Measurements from ENCODE around the gene MOGAT1. TPM values are rescaled to one million over a fixed set of nuclear protein-coding genes. Genes with fewer than 3 reads are reported as not detected.

Gene MOGAT1
- total and polyA plus RNA-seq, 9 of the 15 experiments (the other 6 are each of a cell fraction or from before 2014, with no cell fraction given): not detected

DNA sequence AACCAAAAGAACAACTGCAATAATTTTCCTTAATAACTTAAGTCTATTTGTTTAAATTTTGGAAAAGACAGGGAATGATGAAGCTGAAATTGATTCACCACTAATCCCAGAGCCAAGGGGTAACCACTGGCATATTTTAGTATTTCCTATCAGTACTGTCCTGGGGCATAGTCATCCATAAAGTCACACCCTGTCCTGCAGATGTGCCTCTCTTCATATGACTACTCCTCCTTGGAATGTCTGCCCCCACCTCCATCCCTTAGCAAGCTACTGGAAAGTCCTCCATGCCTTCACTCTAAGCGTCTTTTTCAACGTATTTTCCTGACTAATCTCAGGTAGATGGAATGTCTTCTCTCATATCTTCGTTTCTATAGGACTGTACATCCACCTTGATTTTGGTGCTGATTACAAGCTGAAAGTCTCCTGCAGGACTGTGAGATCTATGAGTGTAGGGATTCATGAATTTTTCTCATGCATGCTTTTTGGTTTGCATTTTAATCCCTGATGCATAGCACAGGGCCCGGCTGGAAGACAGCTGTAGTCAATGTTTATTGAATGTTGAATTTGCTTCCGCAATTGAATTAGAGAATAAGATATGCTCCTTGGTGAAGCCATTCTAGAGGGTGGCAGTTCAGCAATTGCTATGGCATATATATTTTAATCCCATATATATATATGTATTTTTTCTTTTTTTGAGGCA, 85.6 kb downstream of the MOGAT1 start (continued):
- TF ChIP-seq ZNF644 (tag; IDR thresholded peaks at IDR 0.05; ENCODE audit: low read depth): no peak
- TF ChIP-seq, protein P1, sequence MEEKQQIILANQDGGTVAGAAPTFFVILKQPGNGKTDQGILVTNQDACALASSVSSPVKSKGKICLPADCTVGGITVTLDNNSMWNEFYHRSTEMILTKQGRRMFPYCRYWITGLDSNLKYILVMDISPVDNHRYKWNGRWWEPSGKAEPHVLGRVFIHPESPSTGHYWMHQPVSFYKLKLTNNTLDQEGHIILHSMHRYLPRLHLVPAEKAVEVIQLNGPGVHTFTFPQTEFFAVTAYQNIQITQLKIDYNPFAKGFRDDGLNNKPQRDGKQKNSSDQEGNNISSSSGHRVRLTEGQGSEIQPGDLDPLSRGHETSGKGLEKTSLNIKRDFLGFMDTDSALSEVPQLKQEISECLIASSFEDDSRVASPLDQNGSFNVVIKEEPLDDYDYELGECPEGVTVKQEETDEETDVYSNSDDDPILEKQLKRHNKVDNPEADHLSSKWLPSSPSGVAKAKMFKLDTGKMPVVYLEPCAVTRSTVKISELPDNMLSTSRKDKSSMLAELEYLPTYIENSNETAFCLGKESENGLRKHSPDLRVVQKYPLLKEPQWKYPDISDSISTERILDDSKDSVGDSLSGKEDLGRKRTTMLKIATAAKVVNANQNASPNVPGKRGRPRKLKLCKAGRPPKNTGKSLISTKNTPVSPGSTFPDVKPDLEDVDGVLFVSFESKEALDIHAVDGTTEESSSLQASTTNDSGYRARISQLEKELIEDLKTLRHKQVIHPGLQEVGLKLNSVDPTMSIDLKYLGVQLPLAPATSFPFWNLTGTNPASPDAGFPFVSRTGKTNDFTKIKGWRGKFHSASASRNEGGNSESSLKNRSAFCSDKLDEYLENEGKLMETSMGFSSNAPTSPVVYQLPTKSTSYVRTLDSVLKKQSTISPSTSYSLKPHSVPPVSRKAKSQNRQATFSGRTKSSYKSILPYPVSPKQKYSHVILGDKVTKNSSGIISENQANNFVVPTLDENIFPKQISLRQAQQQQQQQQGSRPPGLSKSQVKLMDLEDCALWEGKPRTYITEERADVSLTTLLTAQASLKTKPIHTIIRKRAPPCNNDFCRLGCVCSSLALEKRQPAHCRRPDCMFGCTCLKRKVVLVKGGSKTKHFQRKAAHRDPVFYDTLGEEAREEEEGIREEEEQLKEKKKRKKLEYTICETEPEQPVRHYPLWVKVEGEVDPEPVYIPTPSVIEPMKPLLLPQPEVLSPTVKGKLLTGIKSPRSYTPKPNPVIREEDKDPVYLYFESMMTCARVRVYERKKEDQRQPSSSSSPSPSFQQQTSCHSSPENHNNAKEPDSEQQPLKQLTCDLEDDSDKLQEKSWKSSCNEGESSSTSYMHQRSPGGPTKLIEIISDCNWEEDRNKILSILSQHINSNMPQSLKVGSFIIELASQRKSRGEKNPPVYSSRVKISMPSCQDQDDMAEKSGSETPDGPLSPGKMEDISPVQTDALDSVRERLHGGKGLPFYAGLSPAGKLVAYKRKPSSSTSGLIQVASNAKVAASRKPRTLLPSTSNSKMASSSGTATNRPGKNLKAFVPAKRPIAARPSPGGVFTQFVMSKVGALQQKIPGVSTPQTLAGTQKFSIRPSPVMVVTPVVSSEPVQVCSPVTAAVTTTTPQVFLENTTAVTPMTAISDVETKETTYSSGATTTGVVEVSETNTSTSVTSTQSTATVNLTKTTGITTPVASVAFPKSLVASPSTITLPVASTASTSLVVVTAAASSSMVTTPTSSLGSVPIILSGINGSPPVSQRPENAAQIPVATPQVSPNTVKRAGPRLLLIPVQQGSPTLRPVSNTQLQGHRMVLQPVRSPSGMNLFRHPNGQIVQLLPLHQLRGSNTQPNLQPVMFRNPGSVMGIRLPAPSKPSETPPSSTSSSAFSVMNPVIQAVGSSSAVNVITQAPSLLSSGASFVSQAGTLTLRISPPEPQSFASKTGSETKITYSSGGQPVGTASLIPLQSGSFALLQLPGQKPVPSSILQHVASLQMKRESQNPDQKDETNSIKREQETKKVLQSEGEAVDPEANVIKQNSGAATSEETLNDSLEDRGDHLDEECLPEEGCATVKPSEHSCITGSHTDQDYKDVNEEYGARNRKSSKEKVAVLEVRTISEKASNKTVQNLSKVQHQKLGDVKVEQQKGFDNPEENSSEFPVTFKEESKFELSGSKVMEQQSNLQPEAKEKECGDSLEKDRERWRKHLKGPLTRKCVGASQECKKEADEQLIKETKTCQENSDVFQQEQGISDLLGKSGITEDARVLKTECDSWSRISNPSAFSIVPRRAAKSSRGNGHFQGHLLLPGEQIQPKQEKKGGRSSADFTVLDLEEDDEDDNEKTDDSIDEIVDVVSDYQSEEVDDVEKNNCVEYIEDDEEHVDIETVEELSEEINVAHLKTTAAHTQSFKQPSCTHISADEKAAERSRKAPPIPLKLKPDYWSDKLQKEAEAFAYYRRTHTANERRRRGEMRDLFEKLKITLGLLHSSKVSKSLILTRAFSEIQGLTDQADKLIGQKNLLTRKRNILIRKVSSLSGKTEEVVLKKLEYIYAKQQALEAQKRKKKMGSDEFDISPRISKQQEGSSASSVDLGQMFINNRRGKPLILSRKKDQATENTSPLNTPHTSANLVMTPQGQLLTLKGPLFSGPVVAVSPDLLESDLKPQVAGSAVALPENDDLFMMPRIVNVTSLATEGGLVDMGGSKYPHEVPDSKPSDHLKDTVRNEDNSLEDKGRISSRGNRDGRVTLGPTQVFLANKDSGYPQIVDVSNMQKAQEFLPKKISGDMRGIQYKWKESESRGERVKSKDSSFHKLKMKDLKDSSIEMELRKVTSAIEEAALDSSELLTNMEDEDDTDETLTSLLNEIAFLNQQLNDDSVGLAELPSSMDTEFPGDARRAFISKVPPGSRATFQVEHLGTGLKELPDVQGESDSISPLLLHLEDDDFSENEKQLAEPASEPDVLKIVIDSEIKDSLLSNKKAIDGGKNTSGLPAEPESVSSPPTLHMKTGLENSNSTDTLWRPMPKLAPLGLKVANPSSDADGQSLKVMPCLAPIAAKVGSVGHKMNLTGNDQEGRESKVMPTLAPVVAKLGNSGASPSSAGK (IDR thresholded peaks at IDR 0.05): no peak
- no peak for TF ChIP-seq WHSC1 (IDR thresholded peaks at IDR 0.05; ENCODE audit: low read length)
- TF ChIP-seq MCM2 (IDR thresholded peaks at IDR 0.05; ENCODE audit: low read depth): no peak
- TF ChIP-seq ASH1L (IDR thresholded peaks at IDR 0.05; ENCODE audit: borderline replicate concordance, low read depth, partially characterized antibody): no peak

Other genes starting within 250 kb of the MOGAT1 start
- not detected in 2 replicates for gene SGPP2, start 247.1 kb upstream of the MOGAT1 start, total RNA-seq (2014; rRNA removed)
- not detected in 2 replicates for gene SGPP2, start 247.1 kb upstream of the MOGAT1 start, total RNA-seq (2014; rRNA removed; fragmentation: Illumina TruSeq; extraction: Trizol)
- gene SGPP2, start 247.1 kb upstream of the MOGAT1 start, total RNA-seq (2015; rRNA removed; fragmentation: Illumina TruSeq; extraction: Trizol): not detected in 2 replicates
- 0.04 TPM in 2 replicates for gene SGPP2, start 247.1 kb upstream of the MOGAT1 start, total RNA-seq (2021)
- not detected in 2 replicates for gene SGPP2, start 247.1 kb upstream of the MOGAT1 start, polyA plus RNA-seq (2011; rRNA removed)
- gene SGPP2, start 247.1 kb upstream of the MOGAT1 start, polyA plus RNA-seq (2014; fragmentation: Illumina TruSeq; extraction: Trizol): not detected in 2 replicates
- under 1 TPM in 1 of 2 experiments, not detected in 1; 0.01 TPM for gene SGPP2, start 247.1 kb upstream of the MOGAT1 start, polyA plus RNA-seq (2014; fragmentation: Nextera tagmentation; extraction: Ambion mirVana)
- gene SGPP2, start 247.1 kb upstream of the MOGAT1 start, polyA plus RNA-seq (2014; rRNA removed): not detected in 2 replicates
- 26.6 and 28.3 TPM in 2 replicates for gene FARSB, start 15.6 kb upstream of the MOGAT1 start, total RNA-seq (2014; rRNA removed)
- gene FARSB, start 15.6 kb upstream of the MOGAT1 start, total RNA-seq (2014; rRNA removed; fragmentation: Illumina TruSeq; extraction: Trizol): 55.7 and 60.7 TPM in 2 replicates
- 50.9 and 54.2 TPM in 2 replicates for gene FARSB, start 15.6 kb upstream of the MOGAT1 start, total RNA-seq (2015; rRNA removed; fragmentation: Illumina TruSeq; extraction: Trizol)
- gene FARSB, start 15.6 kb upstream of the MOGAT1 start, total RNA-seq (2021): 50.5 and 52.0 TPM in 2 replicates
- 61.6 and 90.1 TPM in 2 replicates for gene FARSB, start 15.6 kb upstream of the MOGAT1 start, polyA plus RNA-seq (2011; rRNA removed)
- 86.3 and 101 TPM in 2 replicates for gene FARSB, start 15.6 kb upstream of the MOGAT1 start, polyA plus RNA-seq (2014; fragmentation: Illumina TruSeq; extraction: Trizol)
- gene FARSB, start 15.6 kb upstream of the MOGAT1 start, polyA plus RNA-seq (2014; fragmentation: Nextera tagmentation; extraction: Ambion mirVana): 100 to 1,000 TPM; 152 to 171 TPM
- 54.0 and 64.9 TPM in 2 replicates for gene FARSB, start 15.6 kb upstream of the MOGAT1 start, polyA plus RNA-seq (2014; rRNA removed)
- gene ACSL3, start 189.4 kb downstream of the MOGAT1 start, total RNA-seq (2014; rRNA removed): 88.2 and 99.7 TPM in 2 replicates
- gene ACSL3, start 189.4 kb downstream of the MOGAT1 start, total RNA-seq (2014; rRNA removed; fragmentation: Illumina TruSeq; extraction: Trizol): 123 and 145 TPM in 2 replicates
- 102 and 108 TPM in 2 replicates for gene ACSL3, start 189.4 kb downstream of the MOGAT1 start, total RNA-seq (2015; rRNA removed; fragmentation: Illumina TruSeq; extraction: Trizol)
- gene ACSL3, start 189.4 kb downstream of the MOGAT1 start, total RNA-seq (2021): 78.7 and 85.2 TPM in 2 replicates
- 96.7 and 115 TPM in 2 replicates for gene ACSL3, start 189.4 kb downstream of the MOGAT1 start, polyA plus RNA-seq (2011; rRNA removed)
- gene ACSL3, start 189.4 kb downstream of the MOGAT1 start, polyA plus RNA-seq (2014; fragmentation: Illumina TruSeq; extraction: Trizol): 69.4 and 78.8 TPM in 2 replicates
- gene ACSL3, start 189.4 kb downstream of the MOGAT1 start, polyA plus RNA-seq (2014; fragmentation: Nextera tagmentation; extraction: Ambion mirVana): 10 to 100 TPM; 21.3 to 28.0 TPM
- 66.0 and 75.5 TPM in 2 replicates for gene ACSL3, start 189.4 kb downstream of the MOGAT1 start, polyA plus RNA-seq (2014; rRNA removed)